Neutrophil (primary cell): Measurements from ENCODE around the gene GPRIN1.

Experiments
- H3K27ac ChIP-seq: fragments of 200-600 bp; sonication (generic); 2 replicates; pipeline ENCODE4 v1.5.1; 2016; ENCODE audit warnings: mild to moderate bottlenecking, moderate library complexity
- H3K27me3 ChIP-seq: fragments of 200-600 bp; sonication (generic); 2 replicates; pipeline ENCODE4 v1.6.0; 2016; ENCODE audit warnings: mild to moderate bottlenecking
- H3K36me3 ChIP-seq: fragments of 200-600 bp; sonication (generic); 2 replicates; pipeline ENCODE4 v1.5.1; 2017
- H3K4me1 ChIP-seq, 2 experiments: fragments of 200-600 bp in 1 of 2; sonication (generic) in 1 of 2; 1 replicate in 1 of 2; 2 replicates in 1 of 2; pipeline versions ENCODE4 v1.5.1 to v1.6.1; 2013 to 2016; ENCODE audit warnings: low read depth in 1 of 2, low read length in 1 of 2, mild to moderate bottlenecking in 1 of 2, moderate library complexity in 1 of 2; ENCODE audit not compliant: control insufficient read depth in 1 of 2, insufficient read depth in 1 of 2
- H3K4me3 ChIP-seq, 2 experiments: fragments of 200-600 bp in 1 of 2; sonication (generic) in 1 of 2; 1 replicate in 1 of 2; 2 replicates in 1 of 2; pipeline ENCODE4 v1.5.1; 2013 to 2016; ENCODE audit warnings: low read depth in 1 of 2, low read length in 1 of 2, mild to moderate bottlenecking in 1 of 2, moderate library complexity in 1 of 2
- H3K9me3 ChIP-seq: fragments of 200-600 bp; sonication (generic); 2 replicates; pipeline ENCODE4 v1.5.1; 2016
- CTCF ChIP-seq: fragments of 200-600 bp; sonication (generic); IDR thresholded peaks from 2 replicates; pipeline ENCODE4 v1.5.1; 2016; ENCODE audit warnings: antibody characterized with exemption

Gene GPRIN1

GRCh38 chr5:176632745-176633144 lies 22.8 kb upstream of the GPRIN1 start:
- Histone ChIP-seq H3K27ac (no peak overlapping the region), H3K36me3 (no peaks in the 10 kb centered on the region), H3K4me3 (no peak overlapping the region), H3K27me3 (peaks cover 100% of the 10 kb centered on the region), H3K9me3 (no peaks in the 10 kb centered on the region), H3K4me1 (no peaks in the 10 kb centered on the region)
- TF ChIP-seq CTCF: no peak

GRCh38 chr5:176631383-176632200 lies 21.6 kb upstream of the GPRIN1 start:
- Histone ChIP-seq H3K27ac (no peak overlapping the region), H3K4me3 (no peak overlapping the region), H3K27me3 (peaks cover 100% of the 10 kb centered on the region), H3K36me3 (no peaks in the 10 kb centered on the region), H3K9me3 (no peaks in the 10 kb centered on the region), H3K4me1 (no peaks in the 10 kb centered on the region)
- TF ChIP-seq CTCF: no peak

GRCh38 chr5:176630681-176631222 lies 20.8 kb upstream of the GPRIN1 start:
- Histone ChIP-seq H3K27me3 (peaks cover 100% of the 10 kb centered on the region), H3K27ac (no peak overlapping the region), H3K4me1 (no peaks in the 10 kb centered on the region), H3K4me3 (no peak overlapping the region), H3K9me3 (no peaks in the 10 kb centered on the region), H3K36me3 (no peaks in the 10 kb centered on the region)
- TF ChIP-seq CTCF: no peak

GRCh38 chr5:176629853-176630680 lies 20.1 kb upstream of the GPRIN1 start, which contains the start of the genes EIF4E1B and SNCB:
EIF4E1B (plus strand) TSS chr5:176630675; CDS start chr5:176642788, 12,113 bp downstream.
SNCB (minus strand) TSS chr5:176630534; CDS start chr5:176629654, 880 bp downstream.
- Histone ChIP-seq H3K27ac (no peak within 1 kb of the TSS), H3K4me3 (no peak within 1 kb of the TSS), H3K27me3 (peaks cover 100% of the 10 kb centered on the region), H3K36me3 (no peaks in the 10 kb centered on the region), H3K4me1 (no peaks in the 10 kb centered on the region), H3K9me3 (no peaks in the 10 kb centered on the region)
- no peak for TF ChIP-seq CTCF

GRCh38 chr5:176629317-176629852 lies 19.4 kb upstream of the GPRIN1 start:
- no peak overlapping the region for H3K4me3 ChIP-seq

More at GRCh38 chr5:176629317-176629852, 19.4 kb upstream of the GPRIN1 start:
- Histone ChIP-seq H3K4me1 (no peaks in the 10 kb centered on the region), H3K9me3 (no peaks in the 10 kb centered on the region), H3K36me3 (no peaks in the 10 kb centered on the region), H3K27ac (no peak overlapping the region), H3K27me3 (peaks cover 100% of the 10 kb centered on the region)
- no peak for TF ChIP-seq CTCF
